ENCODE data around the gene AKR1C3.
"Not testable (repeated sequence)": the region's sequence is repeated elsewhere in the genome, so short reads cannot be mapped to it uniquely, and the experiment has no call there.

Gene AKR1C3

GRCh38 chr10:5137699-5138098, 43.5 kb downstream of the AKR1C3 start:
- not testable (repeated sequence) for H3K4me1 ChIP-seq (ENCODE audit: control insufficient read depth, insufficient read depth, low read length); DNase-seq (ENCODE audit: low read depth, low spot score); H3K36me3 ChIP-seq (ENCODE audit: control insufficient read depth, insufficient read depth, low read length); H3K4me3 ChIP-seq (ENCODE audit: low read length); H3K27me3 ChIP-seq (ENCODE audit: control insufficient read depth, insufficient read depth, low read length); H3K27ac ChIP-seq (ENCODE audit: low read length); H3K9me3 ChIP-seq (ENCODE audit: control insufficient read depth, insufficient read depth, low read length)
- WGBS (ENCODE audit: insufficient coverage, insufficient read length), result no CpG with 5 or more reads among the region's 4 CpGs

GRCh38 chr10:5142199-5142598, 48.0 kb downstream of the AKR1C3 start:
- Histone ChIP-seq H3K4me1 (ENCODE audit: control insufficient read depth, insufficient read depth, low read length) (no peaks in the 10 kb centered on the region), H3K27me3 (ENCODE audit: control insufficient read depth, insufficient read depth, low read length) (no peaks in the 10 kb centered on the region), H3K9me3 (ENCODE audit: control insufficient read depth, insufficient read depth, low read length) (no peaks in the 10 kb centered on the region), H3K36me3 (ENCODE audit: control insufficient read depth, insufficient read depth, low read length) (no peaks in the 10 kb centered on the region), H3K27ac (ENCODE audit: low read length) (no peak overlapping the region), H3K4me3 (ENCODE audit: low read length) (no peak overlapping the region)
- WGBS (ENCODE audit: insufficient coverage, insufficient read length), result no CpG with 5 or more reads among the region's 4 CpGs
- DNase-seq (ENCODE audit: low read depth, low spot score), result no peak

- Histone ChIP-seq H3K4me1 (ENCODE audit: control insufficient read depth, insufficient read depth, low read length) (no peaks in the 10 kb centered on the region), H3K4me3 (ENCODE audit: low read length) (no peak overlapping the region), H3K9me3 (ENCODE audit: control insufficient read depth, insufficient read depth, low read length) (no peaks in the 10 kb centered on the region; the same call in 1 of the 2 replicates), H3K27ac (ENCODE audit: low read length) (no peak overlapping the region), H3K36me3 (ENCODE audit: control insufficient read depth, insufficient read depth, low read length) (no peaks in the 10 kb centered on the region), H3K27me3 (ENCODE audit: control insufficient read depth, insufficient read depth, low read length) (no peaks in the 10 kb centered on the region)
- DNase-seq (ENCODE audit: low read depth, low spot score), result no peak
- WGBS (ENCODE audit: insufficient coverage, insufficient read length), result no CpG with 5 or more reads among the region's 5 CpGs
These were observed 48.9 kb downstream of the AKR1C3 start for GRCh38 chr10:5143137-5143536.

GRCh38 chr10:5146920-5147254, 52.7 kb downstream of the AKR1C3 start:
- Histone ChIP-seq H3K9me3 (ENCODE audit: control insufficient read depth, insufficient read depth, low read length) (no peaks in the 10 kb centered on the region; the same call in 1 of the 2 replicates), H3K36me3 (ENCODE audit: control insufficient read depth, insufficient read depth, low read length) (no peaks in the 10 kb centered on the region), H3K27ac (ENCODE audit: low read length) (no peak overlapping the region), H3K4me1 (ENCODE audit: control insufficient read depth, insufficient read depth, low read length) (no peaks in the 10 kb centered on the region), H3K27me3 (ENCODE audit: control insufficient read depth, insufficient read depth, low read length) (no peaks in the 10 kb centered on the region), H3K4me3 (ENCODE audit: low read length) (no peak overlapping the region)
- DNase-seq (ENCODE audit: low read depth, low spot score), result no peak
- no CpG with 5 or more reads among the region's 5 CpGs for WGBS (ENCODE audit: insufficient coverage, insufficient read length)

- no CpG with 5 or more reads among the region's 5 CpGs for WGBS (ENCODE audit: insufficient coverage, insufficient read length)
- no peak overlapping the region for H3K27ac ChIP-seq (ENCODE audit: low read length)
These were observed 53.2 kb downstream of the AKR1C3 start for GRCh38 chr10:5147255-5147980.

GRCh38 chr10:5147981-5148677, 53.9 kb downstream of the AKR1C3 start:
- H3K36me3 ChIP-seq (ENCODE audit: control insufficient read depth, insufficient read depth, low read length), result no peaks in the 10 kb centered on the region
- no peak for DNase-seq (ENCODE audit: low read depth, low spot score)
- H3K9me3 ChIP-seq (ENCODE audit: control insufficient read depth, insufficient read depth, low read length), result no peaks in the 10 kb centered on the region; the same call in 1 of the 2 replicates
- no peak overlapping the region for H3K4me3 ChIP-seq (ENCODE audit: low read length)
- no peaks in the 10 kb centered on the region for H3K27me3 ChIP-seq (ENCODE audit: control insufficient read depth, insufficient read depth, low read length)
- no CpG with 5 or more reads among the region's 3 CpGs for WGBS (ENCODE audit: insufficient coverage, insufficient read length)
- no peak overlapping the region for H3K27ac ChIP-seq (ENCODE audit: low read length)
- H3K4me1 ChIP-seq (ENCODE audit: control insufficient read depth, insufficient read depth, low read length), result no peaks in the 10 kb centered on the region

More at GRCh38 chr10:5147255-5147980, 53.2 kb downstream of the AKR1C3 start:
- no peaks in the 10 kb centered on the region for H3K4me1 ChIP-seq (ENCODE audit: control insufficient read depth, insufficient read depth, low read length)
- no peaks in the 10 kb centered on the region; the same call in 1 of the 2 replicates for H3K9me3 ChIP-seq (ENCODE audit: control insufficient read depth, insufficient read depth, low read length)
- no peak for DNase-seq (ENCODE audit: low read depth, low spot score)
- no peaks in the 10 kb centered on the region for H3K36me3 ChIP-seq (ENCODE audit: control insufficient read depth, insufficient read depth, low read length)
- no peak overlapping the region for H3K4me3 ChIP-seq (ENCODE audit: low read length)
- H3K27me3 ChIP-seq (ENCODE audit: control insufficient read depth, insufficient read depth, low read length), result no peaks in the 10 kb centered on the region

- no peak for DNase-seq (ENCODE audit: low read depth, low spot score)
- no CpG with 5 or more reads among the region's 1 CpG for WGBS (ENCODE audit: insufficient coverage, insufficient read length)
- no peak overlapping the region for H3K4me3 ChIP-seq (ENCODE audit: low read length)
- no peaks in the 10 kb centered on the region for H3K27me3 ChIP-seq (ENCODE audit: control insufficient read depth, insufficient read depth, low read length)
- no peak overlapping the region for H3K27ac ChIP-seq (ENCODE audit: low read length)
- H3K9me3 ChIP-seq (ENCODE audit: control insufficient read depth, insufficient read depth, low read length), result no peaks in the 10 kb centered on the region; the same call in 1 of the 2 replicates
- no peaks in the 10 kb centered on the region for H3K4me1 ChIP-seq (ENCODE audit: control insufficient read depth, insufficient read depth, low read length)
- H3K36me3 ChIP-seq (ENCODE audit: control insufficient read depth, insufficient read depth, low read length), result no peaks in the 10 kb centered on the region
These were observed 54.4 kb downstream of the AKR1C3 start for GRCh38 chr10:5148678-5149032.

GRCh38 chr10:5151076-5151475, 56.9 kb downstream of the AKR1C3 start:
- no CpG with 5 or more reads among the region's 3 CpGs for WGBS (ENCODE audit: insufficient coverage, insufficient read length)
- H3K4me3 ChIP-seq (ENCODE audit: low read length), result no peak overlapping the region
- H3K27ac ChIP-seq (ENCODE audit: low read length), result no peak overlapping the region
- H3K9me3 ChIP-seq (ENCODE audit: control insufficient read depth, insufficient read depth, low read length), result no peaks in the 10 kb centered on the region; the same call in 1 of the 2 replicates
- H3K27me3 ChIP-seq (ENCODE audit: control insufficient read depth, insufficient read depth, low read length), result no peaks in the 10 kb centered on the region
- H3K4me1 ChIP-seq (ENCODE audit: control insufficient read depth, insufficient read depth, low read length), result no peaks in the 10 kb centered on the region
- H3K36me3 ChIP-seq (ENCODE audit: control insufficient read depth, insufficient read depth, low read length), result no peaks in the 10 kb centered on the region
- no peak for DNase-seq (ENCODE audit: low read depth, low spot score)

GRCh38 chr10:5155951-5156350, 61.7 kb downstream of the AKR1C3 start:
- H3K36me3 ChIP-seq (ENCODE audit: control insufficient read depth, insufficient read depth, low read length), result no peaks in the 10 kb centered on the region
- no peak for DNase-seq (ENCODE audit: low read depth, low spot score)
- H3K9me3 ChIP-seq (ENCODE audit: control insufficient read depth, insufficient read depth, low read length), result peaks cover under 1% of the 10 kb centered on the region; the same call in 1 of the 2 replicates
- H3K4me1 ChIP-seq (ENCODE audit: control insufficient read depth, insufficient read depth, low read length), result no peaks in the 10 kb centered on the region
- no peak overlapping the region for H3K4me3 ChIP-seq (ENCODE audit: low read length)
- no peaks in the 10 kb centered on the region for H3K27me3 ChIP-seq (ENCODE audit: control insufficient read depth, insufficient read depth, low read length)
- H3K27ac ChIP-seq (ENCODE audit: low read length), result no peak overlapping the region
- WGBS (ENCODE audit: insufficient coverage, insufficient read length), result no CpG with 5 or more reads among the region's 1 CpG
